Panc1 (cell line): ENCODE results near the gene TARBP1. TPM values are rescaled to one million over a fixed set of nuclear protein-coding genes. Genes with fewer than 3 reads are reported as not detected.

Experiments used
- ATAC-seq: fragments of 200-7000 bp; cut with Tn5 transposase; 2 replicates; pipeline ENCODE4 v1.9.1; 2020; ENCODE audit warnings: mild to moderate bottlenecking, moderate library complexity
- BruUV-seq: library from RNA; stranded (reverse); fragments of 400-500 nt; replicated peaks from 2 replicates; lab custom pipeline; 2021; lab: Mats Ljungman, UMichigan
- CTCF ChIA-PET: fragments of 300-600 bp; sonication (Branson Sonifier 250); formaldehyde crosslinking; loops from one replicate; lab custom pipeline; 2022; ENCODE audit warnings: antibody characterized with exemption; lab: Charles Lee
- POLR2A ChIA-PET: fragments of 300-600 bp; sonication (Branson Sonifier 250); formaldehyde crosslinking; loops from one replicate; lab custom pipeline; 2022; ENCODE audit warnings: antibody characterized with exemption; lab: Charles Lee
- DNase-seq: peaks from one replicate; pipeline ENCODE4 v3.0.0-alpha.2; 2010; ENCODE audit warnings: low read depth, low spot score
- H3K27ac ChIP-seq: 2 replicates; pipeline ENCODE4 v1.5.1; 2011; ENCODE audit warnings: mild to moderate bottlenecking, low read length, inconsistent platforms
- H3K27me3 ChIP-seq: fragments of 200-500 bp; sonication (Bioruptor generic); 2 replicates; pipeline ENCODE4 v1.6.0; 2014; ENCODE audit warnings: low read length, inconsistent platforms; ENCODE audit not compliant: control insufficient read depth, insufficient read depth
- H3K36me3 ChIP-seq: fragments of 200-500 bp; sonication (Bioruptor generic); 2 replicates; pipeline ENCODE4 v1.5.1; 2014; ENCODE audit warnings: inconsistent platforms, mild to moderate bottlenecking, low read length, moderate library complexity; ENCODE audit not compliant: control insufficient read depth, insufficient read depth
- H3K4me1 ChIP-seq: 2 replicates; pipeline ENCODE4 v1.5.1; 2011; ENCODE audit warnings: inconsistent platforms, mild to moderate bottlenecking, low read length, moderate library complexity; ENCODE audit not compliant: control insufficient read depth, insufficient read depth
- H3K4me3 ChIP-seq, 2 experiments: 2 replicates each; pipeline ENCODE4 v1.5.1; 2011 to 2012; ENCODE audit warnings: low read depth in 2 of 2, low read length in 2 of 2, mild to moderate bottlenecking in 2 of 2, inconsistent platforms in 1 of 2, moderate library complexity in 1 of 2
- H3K9me3 ChIP-seq: fragments of 200-500 bp; sonication (Bioruptor generic); 2 replicates; pipeline ENCODE4 v1.5.1; 2014; ENCODE audit warnings: low read depth, mild to moderate bottlenecking, inconsistent platforms, low read length, moderate library complexity; ENCODE audit not compliant: control insufficient read depth, insufficient read depth
- POLR2AphosphoS5 ChIP-seq: IDR thresholded peaks from 2 replicates; pipeline ENCODE4 v1.6.1; 2012; ENCODE audit warnings: mild to moderate bottlenecking, low read depth, low read length, moderate library complexity
- SIN3A ChIP-seq: IDR thresholded peaks from 2 replicates; pipeline ENCODE4 v1.6.1; 2012; ENCODE audit warnings: low read depth, mild to moderate bottlenecking, low read length, moderate library complexity, borderline replicate concordance; ENCODE audit not compliant: insufficient read depth
- TCF7L2 ChIP-seq: IDR thresholded peaks from 2 replicates; pipeline ENCODE4 v1.6.1; 2011; ENCODE audit warnings: mild to moderate bottlenecking, low read depth, low read length, inconsistent platforms
- in situ Hi-C: cut with HindIII; loops from 2 replicates; pipeline ENCODE4 v1.10.0; 2016; ENCODE audit warnings: low sequenced_read_pairs, low pct_unique_long_range_greater_than_20kb
- intact Hi-C: fragments of 100-400 bp; cut with micrococcal nuclease; formaldehyde crosslinking; loops from one replicate; pipeline ENCODE4 v1.10.0; 2022; ENCODE audit not compliant: unreplicated experiment
- total RNA-seq: library from RNA; stranded (reverse); gene quantifications from one replicate; pipeline ENCODE4 v1.2.1, GENCODE V29; 2021; ENCODE audit not compliant: unreplicated experiment
- TF ChIP-seq, protein P1 (sequence below), 2 experiments: IDR thresholded peaks; 2 replicates each; pipeline ENCODE4 v1.6.1; 2011 to 2012; ENCODE audit warnings: low read depth in 2 of 2, control low read depth in 1 of 2, low read length in 1 of 2, mild to moderate bottlenecking in 1 of 2, moderate library complexity in 1 of 2; ENCODE audit not compliant: insufficient read depth in 1 of 2
- TF ChIP-seq, protein P2 (sequence below): fragments of 450-650 bp; IDR thresholded peaks from 2 replicates; pipeline ENCODE4 v1.5.1; 2017; ENCODE audit warnings: mild to moderate bottlenecking

The TARBP1 gene
- total RNA-seq, 1 experiment from 2014 or later = 45.0 TPM

DNA sequence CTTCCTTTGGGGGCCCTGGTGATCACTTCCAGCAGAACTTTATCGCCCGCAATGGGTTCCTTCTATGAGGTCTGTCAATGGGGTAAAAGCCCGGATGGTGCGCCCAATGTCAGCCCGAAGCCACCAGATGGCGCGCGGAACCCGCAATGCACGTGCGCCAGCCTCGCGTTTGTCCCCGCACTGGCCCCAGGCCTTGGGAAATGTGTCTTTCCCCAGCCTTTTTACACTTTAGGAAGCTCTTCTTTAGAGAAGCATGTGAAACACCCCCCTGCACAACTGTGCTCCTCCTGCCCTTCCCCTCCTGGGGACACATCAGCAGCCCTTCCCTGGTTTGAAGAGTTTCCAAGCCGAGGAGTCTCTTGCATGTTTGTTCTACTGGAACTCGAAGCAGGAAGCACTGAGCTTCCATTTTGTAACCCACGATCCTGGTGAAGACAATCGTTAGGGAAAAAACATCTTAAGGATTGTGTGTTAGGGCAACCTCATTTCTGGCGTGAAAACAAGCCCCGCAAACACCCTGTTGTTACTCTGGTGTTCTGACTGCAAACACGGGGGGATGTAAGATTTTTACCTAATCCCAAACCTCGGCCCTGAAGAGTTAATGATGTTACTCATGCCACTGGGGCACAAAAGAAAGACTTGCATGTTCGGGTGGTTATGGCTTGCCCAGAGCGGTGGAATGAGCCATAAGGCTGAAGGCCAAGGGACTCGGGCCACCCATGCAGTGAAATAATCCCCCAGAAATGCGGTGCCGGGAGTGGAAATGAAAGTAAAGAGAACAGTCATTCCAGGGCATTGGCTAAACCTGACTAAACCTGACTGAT is 20.4 kb upstream of the TARBP1 start:
- peak; percentile 97 for ATAC-seq
- H3K27ac ChIP-seq = peak overlapping the region; percentile 98
- ChIA-PET CTCF (interaction anchor here (0.5 to 1.7 kb wide), 10 partner anchors 16 to 589 kb away, joined by 3 to 11 read pairs (median 3); no protein-coding TSS in a partner anchor), POLR2A (interaction anchor here (0.5 to 1.3 kb wide), 6 partner anchors 30 to 463 kb away, joined by 3 to 7 read pairs (median 4); no protein-coding TSS in a partner anchor)
- no peaks in the 10 kb centered on the region for H3K9me3 ChIP-seq
- TF ChIP-seq, protein P1, sequence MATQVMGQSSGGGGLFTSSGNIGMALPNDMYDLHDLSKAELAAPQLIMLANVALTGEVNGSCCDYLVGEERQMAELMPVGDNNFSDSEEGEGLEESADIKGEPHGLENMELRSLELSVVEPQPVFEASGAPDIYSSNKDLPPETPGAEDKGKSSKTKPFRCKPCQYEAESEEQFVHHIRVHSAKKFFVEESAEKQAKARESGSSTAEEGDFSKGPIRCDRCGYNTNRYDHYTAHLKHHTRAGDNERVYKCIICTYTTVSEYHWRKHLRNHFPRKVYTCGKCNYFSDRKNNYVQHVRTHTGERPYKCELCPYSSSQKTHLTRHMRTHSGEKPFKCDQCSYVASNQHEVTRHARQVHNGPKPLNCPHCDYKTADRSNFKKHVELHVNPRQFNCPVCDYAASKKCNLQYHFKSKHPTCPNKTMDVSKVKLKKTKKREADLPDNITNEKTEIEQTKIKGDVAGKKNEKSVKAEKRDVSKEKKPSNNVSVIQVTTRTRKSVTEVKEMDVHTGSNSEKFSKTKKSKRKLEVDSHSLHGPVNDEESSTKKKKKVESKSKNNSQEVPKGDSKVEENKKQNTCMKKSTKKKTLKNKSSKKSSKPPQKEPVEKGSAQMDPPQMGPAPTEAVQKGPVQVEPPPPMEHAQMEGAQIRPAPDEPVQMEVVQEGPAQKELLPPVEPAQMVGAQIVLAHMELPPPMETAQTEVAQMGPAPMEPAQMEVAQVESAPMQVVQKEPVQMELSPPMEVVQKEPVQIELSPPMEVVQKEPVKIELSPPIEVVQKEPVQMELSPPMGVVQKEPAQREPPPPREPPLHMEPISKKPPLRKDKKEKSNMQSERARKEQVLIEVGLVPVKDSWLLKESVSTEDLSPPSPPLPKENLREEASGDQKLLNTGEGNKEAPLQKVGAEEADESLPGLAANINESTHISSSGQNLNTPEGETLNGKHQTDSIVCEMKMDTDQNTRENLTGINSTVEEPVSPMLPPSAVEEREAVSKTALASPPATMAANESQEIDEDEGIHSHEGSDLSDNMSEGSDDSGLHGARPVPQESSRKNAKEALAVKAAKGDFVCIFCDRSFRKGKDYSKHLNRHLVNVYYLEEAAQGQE (IDR thresholded peaks at IDR 0.05; ENCODE audit: insufficient read depth in 1 of 2, low read depth in 2 of 2, low read length in 1 of 2) = no peak
- TF ChIP-seq SIN3A (no peak), POLR2AphosphoS5 (peak; percentile 46; the same call in 1 of the 2 replicates)
- TF ChIP-seq, protein P2, sequence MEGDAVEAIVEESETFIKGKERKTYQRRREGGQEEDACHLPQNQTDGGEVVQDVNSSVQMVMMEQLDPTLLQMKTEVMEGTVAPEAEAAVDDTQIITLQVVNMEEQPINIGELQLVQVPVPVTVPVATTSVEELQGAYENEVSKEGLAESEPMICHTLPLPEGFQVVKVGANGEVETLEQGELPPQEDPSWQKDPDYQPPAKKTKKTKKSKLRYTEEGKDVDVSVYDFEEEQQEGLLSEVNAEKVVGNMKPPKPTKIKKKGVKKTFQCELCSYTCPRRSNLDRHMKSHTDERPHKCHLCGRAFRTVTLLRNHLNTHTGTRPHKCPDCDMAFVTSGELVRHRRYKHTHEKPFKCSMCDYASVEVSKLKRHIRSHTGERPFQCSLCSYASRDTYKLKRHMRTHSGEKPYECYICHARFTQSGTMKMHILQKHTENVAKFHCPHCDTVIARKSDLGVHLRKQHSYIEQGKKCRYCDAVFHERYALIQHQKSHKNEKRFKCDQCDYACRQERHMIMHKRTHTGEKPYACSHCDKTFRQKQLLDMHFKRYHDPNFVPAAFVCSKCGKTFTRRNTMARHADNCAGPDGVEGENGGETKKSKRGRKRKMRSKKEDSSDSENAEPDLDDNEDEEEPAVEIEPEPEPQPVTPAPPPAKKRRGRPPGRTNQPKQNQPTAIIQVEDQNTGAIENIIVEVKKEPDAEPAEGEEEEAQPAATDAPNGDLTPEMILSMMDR = peak; percentile 97
- peak; percentile 82 for DNase-seq
- in situ Hi-C loops (no loop called here), intact Hi-C loops (loop anchor here (2.0 to 10.0 kb wide), 5 partner anchors 101 to 593 kb away; no protein-coding TSS in a partner anchor)
- BruUV-seq = no TSS peak
- peaks cover 41% of the 10 kb centered on the region for H3K4me1 ChIP-seq
- no peaks in the 10 kb centered on the region for H3K36me3 ChIP-seq
- H3K4me3 ChIP-seq = peak overlapping the region; percentile 6 to 35; a peak in 3 of 4 replicates
- no peaks in the 10 kb centered on the region for H3K27me3 ChIP-seq

DNA sequence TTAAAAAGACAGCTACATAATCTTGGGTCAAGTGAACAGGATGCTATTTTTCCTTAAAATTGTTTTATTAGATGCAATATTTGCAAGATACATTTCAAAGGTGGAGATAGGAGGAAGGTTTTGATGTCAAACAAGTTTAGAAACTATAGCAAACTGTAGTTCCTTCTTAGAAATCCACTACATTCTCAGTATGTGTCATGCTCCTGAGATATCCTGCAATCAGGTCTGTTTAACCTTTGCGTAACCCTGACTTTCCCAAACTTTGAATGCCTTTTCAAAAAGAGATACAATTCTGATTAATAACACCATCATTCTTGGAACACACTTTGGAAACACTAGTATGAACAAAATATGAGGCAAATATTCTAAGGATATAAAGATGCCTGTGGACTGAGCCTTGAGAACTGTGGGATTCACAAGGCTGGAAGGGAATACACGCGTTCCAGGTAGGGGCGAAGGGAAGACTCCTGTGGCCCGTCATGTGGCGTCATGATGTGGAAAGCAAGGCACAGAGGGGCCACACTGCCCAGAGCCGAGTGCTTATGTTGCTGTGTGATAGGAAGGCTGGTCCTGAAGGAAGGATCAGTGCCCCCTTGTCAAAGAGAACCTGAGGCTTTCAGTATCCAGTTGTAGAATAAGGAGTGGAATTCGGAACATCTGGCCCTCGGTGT is 19.6 kb upstream of the TARBP1 start:
- H3K36me3 ChIP-seq = no peaks in the 10 kb centered on the region
- no peak overlapping the region for H3K4me3 ChIP-seq
- TF ChIP-seq, protein P1 (IDR thresholded peaks at IDR 0.05; ENCODE audit: insufficient read depth in 1 of 2, low read depth in 2 of 2, low read length in 1 of 2) = no peak
- TF ChIP-seq, protein P2 = no peak
- TF ChIP-seq TCF7L2 (no peak), POLR2AphosphoS5 (no peak), SIN3A (no peak)
- H3K4me1 ChIP-seq = peaks cover 41% of the 10 kb centered on the region
- intact Hi-C loops (loop anchor here (2.0 to 10.0 kb wide), 5 partner anchors 102 to 594 kb away; no protein-coding TSS in a partner anchor), in situ Hi-C loops (no loop called here)
- ATAC-seq (peak; percentile 63), DNase-seq (no peak)
- H3K27me3 ChIP-seq = no peaks in the 10 kb centered on the region
- ChIA-PET POLR2A (interaction anchor here (0.5 to 1.3 kb wide), 6 partner anchors 31 to 464 kb away, joined by 3 to 7 read pairs (median 4); no protein-coding TSS in a partner anchor), CTCF (interaction anchor here (0.6 to 1.7 kb wide), 5 partner anchors 17 to 588 kb away, joined by 3 to 11 read pairs (median 3); no protein-coding TSS in a partner anchor)
- H3K27ac ChIP-seq = peak overlapping the region; percentile 98
- no TSS peak for BruUV-seq
- H3K9me3 ChIP-seq = no peaks in the 10 kb centered on the region
